ENCODE measurements around the gene SLC6A11.

The SLC6A11 gene

DNA sequence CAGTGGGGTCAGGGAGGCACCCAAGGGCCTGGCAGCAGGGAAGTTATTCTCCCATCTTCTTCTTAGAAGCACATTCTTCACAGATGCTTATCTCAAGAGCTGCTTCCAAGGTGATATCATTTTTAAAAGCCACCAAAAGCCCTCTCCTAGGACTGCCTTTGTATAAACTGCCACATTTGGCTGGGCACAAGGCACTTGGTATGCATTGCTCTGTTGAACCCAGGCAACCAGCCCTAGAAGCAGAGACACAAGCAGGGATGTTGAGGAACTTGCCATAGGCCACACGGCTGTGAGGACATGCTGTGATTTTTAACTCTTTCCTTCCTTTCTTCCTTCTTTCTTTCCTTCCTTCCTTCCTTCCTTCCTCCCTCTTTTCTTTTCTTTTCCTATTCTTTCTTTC, 169.2 kb downstream of the SLC6A11 start:
- 40% methylated on average over 1 of the region's 1 CpG for WGBS
- Histone ChIP-seq H3K4me1 (ENCODE audit: control insufficient read depth, insufficient read depth, low read depth, low read length) (peaks cover 3% of the 10 kb centered on the region), H4K8ac (ENCODE audit: low read length) (no peak overlapping the region), H2AFZ (ENCODE audit: low read depth, low read length) (no peak overlapping the region), H3K4me3 (ENCODE audit: insufficient read depth in 1 of 2, low read depth in 1 of 2, low read length in 2 of 2) (no peak overlapping the region), H2BK120ac (ENCODE audit: low read depth, low read length) (no peak overlapping the region), H3K4me2 (ENCODE audit: low read length, poor library complexity, severe bottlenecking) (no peak overlapping the region), H3K27ac (ENCODE audit: low read length, poor library complexity, severe bottlenecking) (no peak overlapping the region), H2AK5ac (ENCODE audit: low read length, severe bottlenecking) (no peak overlapping the region), H3K36me3 (ENCODE audit: control insufficient read depth in 1 of 2, insufficient read depth in 2 of 2, low read depth in 1 of 2, low read length in 2 of 2) (no peaks in the 10 kb centered on the region), H4K91ac (ENCODE audit: low read length) (no peak overlapping the region), H3K27me3 (ENCODE audit: control insufficient read depth in 1 of 2, insufficient read depth in 1 of 2, low read length in 2 of 2) (peaks cover 49 to 69% of the 10 kb centered on the region in 2 experiments), H2BK15ac (ENCODE audit: low read depth, poor library complexity, severe bottlenecking) (no peak overlapping the region), H3K18ac (ENCODE audit: low read depth in 1 of 2, low read length in 2 of 2) (no peak overlapping the region), H3K14ac (ENCODE audit: low read length in 2 of 2) (no peak overlapping the region), H3K4ac (ENCODE audit: low read depth in 1 of 2, low read length in 2 of 2) (no peak overlapping the region), H2BK5ac (ENCODE audit: low read depth, low read length, poor library complexity, severe bottlenecking) (no peak overlapping the region), H3K79me1 (replicated peaks; ENCODE audit: low read length, poor library complexity, severe bottlenecking) (no peaks in the 10 kb centered on the region), H3K9ac (ENCODE audit: low read length) (no peak overlapping the region), H3K9me3 (ENCODE audit: control insufficient read depth, low read length) (no peaks in the 10 kb centered on the region), H2BK12ac (ENCODE audit: low read length in 2 of 2) (no peak overlapping the region), H3K23ac (ENCODE audit: low read length in 2 of 2) (no peak overlapping the region)
- no peak for DNase-seq

DNA sequence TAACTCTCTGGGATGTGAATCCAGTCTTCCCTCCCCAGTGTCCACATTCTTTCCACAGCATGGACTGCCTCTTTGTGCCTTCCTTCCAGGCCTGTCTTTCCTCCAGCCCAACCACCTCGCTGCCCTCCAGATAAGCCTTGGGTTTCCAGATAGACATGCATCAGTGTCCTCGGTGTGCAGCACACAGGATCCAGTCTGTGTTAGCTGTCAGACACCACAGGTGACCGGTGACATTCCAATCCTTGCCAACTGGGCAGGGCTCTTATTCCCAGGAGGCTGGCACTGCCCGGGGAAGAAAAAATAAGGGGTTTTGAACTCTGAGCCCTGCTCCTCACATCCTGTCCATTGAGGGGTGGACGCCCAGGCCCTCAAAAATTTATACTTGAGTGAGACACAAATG, 170.6 kb downstream of the SLC6A11 start:
- no peak overlapping the region for H3K27ac ChIP-seq (ENCODE audit: low read length, poor library complexity, severe bottlenecking)
- no peak overlapping the region for H4K91ac ChIP-seq (ENCODE audit: low read length)
- H3K27me3 ChIP-seq (ENCODE audit: control insufficient read depth in 1 of 2, insufficient read depth in 1 of 2, low read length in 2 of 2) = peaks cover 54 to 69% of the 10 kb centered on the region in 2 experiments
- no peak overlapping the region for H3K23ac ChIP-seq (ENCODE audit: low read length in 2 of 2)
- H3K4ac ChIP-seq (ENCODE audit: low read depth in 1 of 2, low read length in 2 of 2) = no peak overlapping the region
- no peaks in the 10 kb centered on the region for H3K79me1 ChIP-seq (replicated peaks; ENCODE audit: low read length, poor library complexity, severe bottlenecking)
- H2BK15ac ChIP-seq (ENCODE audit: low read depth, poor library complexity, severe bottlenecking) = no peak overlapping the region
- no peak overlapping the region for H3K4me3 ChIP-seq (ENCODE audit: insufficient read depth in 1 of 2, low read depth in 1 of 2, low read length in 2 of 2)
- no peak for DNase-seq
- H3K9me3 ChIP-seq (ENCODE audit: control insufficient read depth, low read length) = peaks cover 2% of the 10 kb centered on the region
- no peak overlapping the region for H2AFZ ChIP-seq (ENCODE audit: low read depth, low read length)
- WGBS = 83% methylated on average over 5 of the region's 5 CpGs
- no peak overlapping the region for H2BK5ac ChIP-seq (ENCODE audit: low read depth, low read length, poor library complexity, severe bottlenecking)
- no peak overlapping the region for H3K18ac ChIP-seq (ENCODE audit: low read depth in 1 of 2, low read length in 2 of 2)
- H2BK12ac ChIP-seq (ENCODE audit: low read length in 2 of 2) = no peak overlapping the region
- H3K36me3 ChIP-seq (ENCODE audit: control insufficient read depth in 1 of 2, insufficient read depth in 2 of 2, low read depth in 1 of 2, low read length in 2 of 2) = no peaks in the 10 kb centered on the region
- H3K9ac ChIP-seq (ENCODE audit: low read length) = no peak overlapping the region
- no peak overlapping the region for H4K8ac ChIP-seq (ENCODE audit: low read length)
- H3K14ac ChIP-seq (ENCODE audit: low read length in 2 of 2) = no peak overlapping the region
- H3K4me2 ChIP-seq (ENCODE audit: low read length, poor library complexity, severe bottlenecking) = no peak overlapping the region
- no peak overlapping the region for H2BK120ac ChIP-seq (ENCODE audit: low read depth, low read length)
- no peak overlapping the region for H2AK5ac ChIP-seq (ENCODE audit: low read length, severe bottlenecking)
- peaks cover 3% of the 10 kb centered on the region for H3K4me1 ChIP-seq (ENCODE audit: control insufficient read depth, insufficient read depth, low read depth, low read length)

DNA sequence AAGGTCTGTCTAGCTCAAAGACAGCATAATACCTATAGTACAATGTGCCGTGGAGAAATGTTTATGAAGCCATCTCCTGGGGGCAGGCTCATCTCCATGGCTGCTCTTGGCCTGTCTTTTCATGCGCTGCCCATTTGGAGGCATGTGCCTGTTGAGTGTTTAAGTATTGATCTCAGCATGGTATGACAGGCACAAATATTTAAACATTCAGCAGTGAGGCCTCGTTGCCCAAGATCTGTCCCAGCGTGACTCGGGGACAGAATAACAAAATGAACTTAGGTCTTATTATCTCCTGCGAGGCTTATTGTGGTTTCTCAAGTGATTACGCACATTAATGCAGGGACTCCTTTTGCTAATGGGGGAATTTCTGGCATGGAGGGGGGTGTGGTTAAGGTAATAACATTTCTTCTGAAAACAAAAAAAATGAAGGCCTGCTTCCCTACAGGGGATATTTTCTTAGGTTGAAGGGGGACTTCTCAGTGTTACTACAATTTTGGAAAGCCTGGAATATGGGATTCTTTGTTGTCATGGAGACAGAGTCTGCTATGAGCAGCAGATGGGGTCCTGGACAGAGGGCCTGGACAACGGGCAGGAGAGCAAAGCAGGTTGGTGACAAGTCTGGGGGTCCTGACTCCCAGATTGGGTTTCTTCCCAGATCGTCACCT, 172.1 kb downstream of the SLC6A11 start:
- H4K8ac ChIP-seq (ENCODE audit: low read length) = no peak overlapping the region
- peaks cover 10% of the 10 kb centered on the region for H3K4me1 ChIP-seq (ENCODE audit: control insufficient read depth, insufficient read depth, low read depth, low read length)
- H3K36me3 ChIP-seq (ENCODE audit: control insufficient read depth in 1 of 2, insufficient read depth in 2 of 2, low read depth in 1 of 2, low read length in 2 of 2) = no peaks in the 10 kb centered on the region
- no peak for DNase-seq
- H3K23ac ChIP-seq (ENCODE audit: low read length in 2 of 2) = no peak overlapping the region
- H3K4me2 ChIP-seq (ENCODE audit: low read length, poor library complexity, severe bottlenecking) = no peak overlapping the region
- H3K9me3 ChIP-seq (ENCODE audit: control insufficient read depth, low read length) = peaks cover 2% of the 10 kb centered on the region
- H3K9ac ChIP-seq (ENCODE audit: low read length) = no peak overlapping the region
- H3K27me3 ChIP-seq (ENCODE audit: control insufficient read depth in 1 of 2, insufficient read depth in 1 of 2, low read length in 2 of 2) = peaks cover 55 to 72% of the 10 kb centered on the region in 2 experiments
- no peak overlapping the region for H2BK120ac ChIP-seq (ENCODE audit: low read depth, low read length)
- no peaks in the 10 kb centered on the region for H3K79me1 ChIP-seq (replicated peaks; ENCODE audit: low read length, poor library complexity, severe bottlenecking)
- H3K4ac ChIP-seq (ENCODE audit: low read depth in 1 of 2, low read length in 2 of 2) = no peak overlapping the region
- no peak overlapping the region for H2AK5ac ChIP-seq (ENCODE audit: low read length, severe bottlenecking)
- no peak overlapping the region for H2BK5ac ChIP-seq (ENCODE audit: low read depth, low read length, poor library complexity, severe bottlenecking)
- no peak overlapping the region for H3K27ac ChIP-seq (ENCODE audit: low read length, poor library complexity, severe bottlenecking)
- no peak overlapping the region for H3K14ac ChIP-seq (ENCODE audit: low read length in 2 of 2)
- H4K91ac ChIP-seq (ENCODE audit: low read length) = no peak overlapping the region
- H3K18ac ChIP-seq (ENCODE audit: low read depth in 1 of 2, low read length in 2 of 2) = no peak overlapping the region
- no peak overlapping the region for H2BK15ac ChIP-seq (ENCODE audit: low read depth, poor library complexity, severe bottlenecking)
- no peak overlapping the region for H2AFZ ChIP-seq (ENCODE audit: low read depth, low read length)
- H2BK12ac ChIP-seq (ENCODE audit: low read length in 2 of 2) = no peak overlapping the region
- 78% methylated on average over 9 of the region's 9 CpGs for WGBS
- H3K4me3 ChIP-seq (ENCODE audit: insufficient read depth in 1 of 2, low read depth in 1 of 2, low read length in 2 of 2) = no peak overlapping the region

DNA sequence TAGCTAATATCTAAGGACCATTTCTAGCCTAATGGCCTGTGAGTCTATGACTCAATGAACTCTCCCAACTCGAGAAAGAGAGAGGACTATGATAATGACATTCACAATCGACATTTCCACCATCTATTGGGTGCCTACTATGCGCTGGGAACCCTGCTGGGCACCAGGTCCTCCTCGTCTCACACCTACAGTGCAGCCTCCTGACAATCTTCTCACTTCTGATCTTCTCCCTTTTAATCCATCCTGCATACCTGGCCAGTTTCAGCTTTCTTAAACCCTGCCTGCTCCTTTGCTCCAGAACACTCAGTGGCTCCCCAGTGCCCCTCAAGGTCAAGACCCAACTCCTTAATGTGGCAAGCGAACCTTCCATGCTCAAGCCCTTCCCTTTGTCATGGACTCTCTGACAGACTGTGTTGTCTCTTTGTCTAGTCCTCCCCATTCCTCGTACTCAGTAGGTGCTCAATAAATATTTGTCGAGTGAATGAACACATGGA, 173.0 kb downstream of the SLC6A11 start:
- Histone ChIP-seq H3K4ac (ENCODE audit: low read depth in 1 of 2, low read length in 2 of 2) (no peak overlapping the region), H3K4me2 (ENCODE audit: low read length, poor library complexity, severe bottlenecking) (no peak overlapping the region), H3K18ac (ENCODE audit: low read depth in 1 of 2, low read length in 2 of 2) (no peak overlapping the region), H3K14ac (ENCODE audit: low read length in 2 of 2) (no peak overlapping the region), H3K9ac (ENCODE audit: low read length) (no peak overlapping the region), H3K23ac (ENCODE audit: low read length in 2 of 2) (no peak overlapping the region), H3K36me3 (ENCODE audit: control insufficient read depth in 1 of 2, insufficient read depth in 2 of 2, low read depth in 1 of 2, low read length in 2 of 2) (no peaks in the 10 kb centered on the region), H4K8ac (ENCODE audit: low read length) (no peak overlapping the region), H3K79me1 (replicated peaks; ENCODE audit: low read length, poor library complexity, severe bottlenecking) (no peaks in the 10 kb centered on the region), H4K91ac (ENCODE audit: low read length) (no peak overlapping the region), H2BK15ac (ENCODE audit: low read depth, poor library complexity, severe bottlenecking) (no peak overlapping the region), H2AFZ (ENCODE audit: low read depth, low read length) (no peak overlapping the region), H2BK120ac (ENCODE audit: low read depth, low read length) (no peak overlapping the region), H2BK12ac (ENCODE audit: low read length in 2 of 2) (no peak overlapping the region), H3K9me3 (ENCODE audit: control insufficient read depth, low read length) (peaks cover 2% of the 10 kb centered on the region), H2AK5ac (ENCODE audit: low read length, severe bottlenecking) (no peak overlapping the region), H3K27me3 (ENCODE audit: control insufficient read depth in 1 of 2, insufficient read depth in 1 of 2, low read length in 2 of 2) (peaks cover 64 to 81% of the 10 kb centered on the region in 2 experiments), H3K4me1 (ENCODE audit: control insufficient read depth, insufficient read depth, low read depth, low read length) (peaks cover 10% of the 10 kb centered on the region), H2BK5ac (ENCODE audit: low read depth, low read length, poor library complexity, severe bottlenecking) (no peak overlapping the region), H3K27ac (ENCODE audit: low read length, poor library complexity, severe bottlenecking) (no peak overlapping the region), H3K4me3 (ENCODE audit: insufficient read depth in 1 of 2, low read depth in 1 of 2, low read length in 2 of 2) (no peak overlapping the region)
- WGBS = 49% methylated on average over 6 of the region's 7 CpGs
- DNase-seq = no peak
